Gastrocnemius medialis (tissue), 4 donors: ENCODE results near the gene CEP112.

Source experiments
- CTCF ChIP-seq, 5 experiments: fragments of 450-650 bp in 3 of 5; fragments of 200-600 bp in 2 of 5; sonication (generic) in 2 of 5; IDR thresholded peaks in 4 of 5; conservative IDR thresholded peaks in 1 of 5; 1 replicate in 4 of 5; 2 replicates in 1 of 5; pipeline ENCODE4 v1.5.1; 2016 to 2019; ENCODE audit warnings: antibody characterized with exemption in 5 of 5, mild to moderate bottlenecking in 3 of 5, moderate library complexity in 3 of 5
- POLR2A ChIP-seq, 2 donors: fragments of 450-650 bp; IDR thresholded peaks; one replicate each; pipeline ENCODE4 v1.6.1; 2017; ENCODE audit warnings: antibody characterized with exemption in 2 of 2, mild to moderate bottlenecking in 2 of 2, moderate library complexity in 2 of 2

GRCh38 chr17:65593855-65594845 is 597.8 kb downstream of the CEP112 start:
- TF ChIP-seq CTCF (IDR thresholded peaks at IDR 0.05 in 4 of 5, conservative IDR thresholded peaks at IDR 0.05 in 1 of 5) (no peak), POLR2A (IDR thresholded peaks at IDR 0.05) (no peak)
